ENCODE measurements around the gene RNF215.

RNF215 gene

DNA sequence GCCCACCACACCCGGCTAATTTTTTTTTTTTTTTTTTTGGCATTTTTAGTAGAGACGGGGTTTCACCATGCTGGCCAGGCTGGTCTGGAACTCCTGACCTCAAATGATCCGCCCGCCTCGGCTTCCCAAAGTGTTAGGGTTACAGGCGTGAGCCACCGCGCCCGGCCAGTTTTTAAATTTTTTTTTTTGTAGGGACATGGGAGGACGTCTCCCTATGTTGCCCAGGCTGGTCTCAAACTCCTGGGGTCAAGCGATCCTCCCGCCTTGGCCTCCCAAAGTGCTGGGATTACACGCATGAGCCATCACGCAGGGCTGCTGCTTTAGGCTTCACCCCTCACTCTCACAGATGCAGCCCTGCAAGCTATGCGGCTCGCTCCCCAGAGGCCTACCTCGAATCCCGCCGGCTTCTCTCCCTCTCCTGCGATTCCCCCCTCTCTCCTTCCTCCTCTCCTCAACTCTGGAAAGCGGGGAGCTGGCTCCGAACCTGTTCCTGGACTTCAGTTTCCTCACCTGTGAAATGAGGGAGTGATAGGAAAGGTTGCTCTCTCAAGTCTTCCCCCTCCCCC is 29.5 kb downstream of the RNF215 start:
- H3K4me3 ChIP-seq (ENCODE audit: low read depth, low read length): peak overlapping the region; percentile 65
- TF ChIP-seq, protein P1, sequence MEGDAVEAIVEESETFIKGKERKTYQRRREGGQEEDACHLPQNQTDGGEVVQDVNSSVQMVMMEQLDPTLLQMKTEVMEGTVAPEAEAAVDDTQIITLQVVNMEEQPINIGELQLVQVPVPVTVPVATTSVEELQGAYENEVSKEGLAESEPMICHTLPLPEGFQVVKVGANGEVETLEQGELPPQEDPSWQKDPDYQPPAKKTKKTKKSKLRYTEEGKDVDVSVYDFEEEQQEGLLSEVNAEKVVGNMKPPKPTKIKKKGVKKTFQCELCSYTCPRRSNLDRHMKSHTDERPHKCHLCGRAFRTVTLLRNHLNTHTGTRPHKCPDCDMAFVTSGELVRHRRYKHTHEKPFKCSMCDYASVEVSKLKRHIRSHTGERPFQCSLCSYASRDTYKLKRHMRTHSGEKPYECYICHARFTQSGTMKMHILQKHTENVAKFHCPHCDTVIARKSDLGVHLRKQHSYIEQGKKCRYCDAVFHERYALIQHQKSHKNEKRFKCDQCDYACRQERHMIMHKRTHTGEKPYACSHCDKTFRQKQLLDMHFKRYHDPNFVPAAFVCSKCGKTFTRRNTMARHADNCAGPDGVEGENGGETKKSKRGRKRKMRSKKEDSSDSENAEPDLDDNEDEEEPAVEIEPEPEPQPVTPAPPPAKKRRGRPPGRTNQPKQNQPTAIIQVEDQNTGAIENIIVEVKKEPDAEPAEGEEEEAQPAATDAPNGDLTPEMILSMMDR (IDR thresholded peaks at IDR 0.05; ENCODE audit: low read depth, low read length, missing control alignments): no peak
- DNase-seq (ENCODE audit: low read depth): no peak
- in situ Hi-C loops (cut with HindIII; ENCODE audit: low sequenced_read_pairs): no loop called here

DNA sequence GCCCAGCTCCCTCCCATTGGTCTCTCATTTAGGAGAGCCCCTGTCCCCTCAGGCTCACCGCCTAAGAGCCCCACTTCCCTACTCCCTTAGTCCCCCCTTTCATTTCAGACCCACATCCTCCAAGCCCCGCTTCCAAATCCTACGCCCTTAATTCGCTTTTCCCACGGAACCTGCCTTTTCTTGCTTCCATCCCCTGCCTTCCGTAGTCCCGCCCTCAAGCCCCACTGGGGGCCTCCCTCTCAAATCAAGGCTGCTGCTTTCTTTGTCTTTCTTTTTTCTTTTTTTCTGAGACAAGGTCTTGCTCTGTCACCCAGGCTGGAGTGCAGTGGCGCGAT is 30.0 kb downstream of the RNF215 start:
- peak overlapping the region; percentile 65 for H3K4me3 ChIP-seq (ENCODE audit: low read depth, low read length)
- TF ChIP-seq, protein P1 (IDR thresholded peaks at IDR 0.05; ENCODE audit: low read depth, low read length, missing control alignments): no peak
- in situ Hi-C loops (cut with HindIII; ENCODE audit: low sequenced_read_pairs): no loop called here
- DNase-seq (ENCODE audit: low read depth): no peak

DNA sequence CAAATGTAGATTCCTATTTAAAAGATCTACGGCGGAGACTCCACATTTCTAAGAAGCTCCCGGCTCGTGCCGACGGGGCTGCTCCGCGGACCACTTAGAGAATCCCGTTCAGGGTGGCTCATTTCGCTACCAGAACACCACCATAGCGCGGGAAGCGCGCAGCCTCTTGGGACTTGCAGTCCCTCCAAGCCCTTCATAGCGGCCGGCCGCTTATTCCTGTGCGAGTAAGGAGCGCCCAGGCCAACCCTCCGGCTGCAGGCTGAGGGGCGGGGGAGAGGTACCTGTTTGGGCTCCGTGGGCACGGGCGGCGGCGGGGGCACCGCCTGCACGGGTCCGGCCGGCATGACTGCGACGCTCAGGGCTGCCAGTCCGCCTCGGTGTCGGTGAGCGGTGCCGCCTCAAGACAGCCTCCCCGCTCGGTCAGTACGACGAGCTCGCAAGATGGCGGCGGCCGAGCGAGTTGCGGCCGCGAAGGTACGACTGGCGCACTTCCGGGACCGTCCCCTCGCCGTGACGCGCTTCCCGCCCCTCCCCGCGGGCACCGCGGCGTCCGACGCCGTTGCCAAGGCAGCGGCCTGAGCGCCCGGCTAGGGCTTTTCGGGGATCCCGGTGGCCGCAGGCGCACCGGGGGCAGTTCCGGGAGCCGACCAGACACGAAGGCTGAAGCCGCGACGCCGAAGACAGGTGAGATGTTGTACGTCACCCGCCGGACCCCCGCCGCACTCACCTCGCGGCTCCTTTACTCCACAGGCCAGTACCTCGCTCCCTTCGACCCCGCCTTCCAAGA is 30.6 kb downstream of the RNF215 start, which contains the start of the genes CCDC157 and SF3A1:
TSS of gene CCDC157 (plus strand) at position 559 of the 787 bp plus-strand sequence. CDS start 8,994 bp downstream, outside the sequence.
TSS of gene SF3A1 (minus strand) at position 446 of the 787 bp plus-strand sequence. CDS start at position 344, 102 bp downstream.
- TF ChIP-seq, protein P1 (IDR thresholded peaks at IDR 0.05; ENCODE audit: low read depth, low read length, missing control alignments): no peak
- H3K4me3 ChIP-seq (ENCODE audit: low read depth, low read length): peak within 1 kb of the TSS; percentile 65
- in situ Hi-C loops (cut with HindIII; ENCODE audit: low sequenced_read_pairs): no loop called here
- DNase-seq (ENCODE audit: low read depth): peak; percentile 84

DNA sequence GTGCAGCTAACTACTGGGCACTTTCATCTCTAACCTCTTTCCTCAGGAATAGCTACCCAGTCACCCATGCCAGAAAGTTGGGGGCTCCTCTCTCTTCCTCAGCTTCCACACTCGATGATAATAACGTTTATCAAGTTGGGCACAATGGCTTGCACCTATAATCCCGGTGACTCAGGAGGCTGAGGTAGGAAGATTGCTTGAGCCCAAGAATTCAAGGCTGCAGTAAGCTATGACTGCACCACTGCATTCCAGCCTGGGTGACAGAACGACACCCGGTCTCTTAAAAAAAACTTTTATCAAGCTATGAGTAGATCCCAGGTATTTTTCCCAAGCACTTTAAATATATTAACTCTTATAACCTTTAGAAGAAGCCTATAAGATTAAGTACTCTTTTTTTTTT is 32.6 kb downstream of the RNF215 start:
- H3K4me3 ChIP-seq (ENCODE audit: low read depth, low read length): no peak overlapping the region
- DNase-seq (ENCODE audit: low read depth): no peak
- in situ Hi-C loops (cut with HindIII; ENCODE audit: low sequenced_read_pairs): no loop called here
- TF ChIP-seq, protein P1 (IDR thresholded peaks at IDR 0.05; ENCODE audit: low read depth, low read length, missing control alignments): no peak

DNA sequence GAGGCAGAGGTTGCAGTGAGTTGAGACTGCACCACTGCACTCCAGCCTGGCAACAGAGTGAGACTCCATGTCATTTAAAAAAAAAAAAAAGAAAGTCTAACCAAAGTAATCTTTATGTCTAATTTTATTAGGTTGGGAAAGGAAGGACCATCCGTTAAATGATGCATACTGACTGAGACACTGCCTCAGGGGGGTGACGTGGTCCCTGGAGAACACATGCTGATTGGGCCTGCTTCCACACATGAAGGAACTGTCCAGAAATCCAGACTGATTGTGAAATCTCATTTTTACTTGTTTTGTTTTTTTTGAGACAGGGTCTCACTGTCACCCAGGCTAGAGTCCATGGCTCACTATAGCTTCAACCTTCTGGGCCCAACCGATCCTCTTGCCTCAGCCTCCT is 36.0 kb downstream of the RNF215 start:
- TF ChIP-seq, protein P1 (IDR thresholded peaks at IDR 0.05; ENCODE audit: low read depth, low read length, missing control alignments): no peak
- DNase-seq (ENCODE audit: low read depth): no peak
- H3K4me3 ChIP-seq (ENCODE audit: low read depth, low read length): no peak overlapping the region
- in situ Hi-C loops (cut with HindIII; ENCODE audit: low sequenced_read_pairs): no loop called here

DNA sequence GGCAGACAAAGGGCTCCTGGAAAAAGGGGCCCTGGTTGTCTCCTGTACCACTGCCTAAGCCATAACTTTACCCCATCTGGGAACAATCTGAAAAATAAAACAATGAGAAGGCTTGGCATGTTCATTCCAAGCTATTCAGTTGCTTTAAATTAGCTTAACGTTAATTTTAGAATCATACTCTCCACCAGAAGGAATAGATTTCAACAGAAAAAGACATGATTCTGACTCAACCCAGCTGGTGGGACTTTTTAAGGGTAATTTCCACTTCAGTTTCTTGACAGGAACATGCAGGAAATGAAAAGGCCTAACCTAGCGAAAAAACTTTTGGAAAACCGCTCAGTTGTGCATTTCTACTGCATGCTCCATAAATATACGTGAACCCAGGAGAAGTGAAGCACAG is 38.4 kb downstream of the RNF215 start:
- no peak for DNase-seq (ENCODE audit: low read depth)
- in situ Hi-C loops (cut with HindIII; ENCODE audit: low sequenced_read_pairs): no loop called here
- TF ChIP-seq, protein P1 (IDR thresholded peaks at IDR 0.05; ENCODE audit: low read depth, low read length, missing control alignments): no peak
- H3K4me3 ChIP-seq (ENCODE audit: low read depth, low read length): no peak overlapping the region
